ENCODE measurements around the gene CBLB. TPM values are rescaled to one million over a fixed set of nuclear protein-coding genes. Genes with fewer than 3 reads are reported as not detected.

Gene CBLB
- total and polyA plus RNA-seq, 2 of the 4 experiments (the other 2 are of a cell fraction), result 10.1 to 20.1 TPM

GRCh38 chr3:105837143-105837740, 31.6 kb downstream of the CBLB start:
- H4K5ac ChIP-seq (ENCODE audit: low read depth, low read length), result peak overlapping the region; percentile 28; the same call in 1 of the 2 replicates
- H3K9me3 ChIP-seq (ENCODE audit: control insufficient read depth, insufficient read depth, low read length), result no peaks in the 10 kb centered on the region
- peak overlapping the region in 1 of 2 experiments; percentile 26; a peak in 1 of 4 replicates for H4K8ac ChIP-seq (ENCODE audit: low read depth in 2 of 2, low read length in 2 of 2)
- H3K4me2 ChIP-seq (ENCODE audit: low read depth, low read length), result peak overlapping the region; percentile 75; the same call in 1 of the 2 replicates
- no peak overlapping the region for H2BK120ac ChIP-seq (ENCODE audit: low read depth, low read length)
- no peak overlapping the region for H3K56ac ChIP-seq (ENCODE audit: extremely low read depth, insufficient read depth, low read length)
- H3K4ac ChIP-seq (ENCODE audit: low read depth, low read length), result no peak overlapping the region
- H3K9ac ChIP-seq (ENCODE audit: low read depth, low read length), result no peak overlapping the region
- peak overlapping the region; percentile 6; the same call in 1 of the 2 replicates for H2BK20ac ChIP-seq (ENCODE audit: low read depth, low read length)
- in situ Hi-C loops (cut with MboI; ENCODE audit: low sequenced_read_pairs) (no loop called here), intact Hi-C loops (cut with micrococcal nuclease) (loop anchor here (10.0 kb wide), 1 partner anchor 282 kb away; no protein-coding TSS in a partner anchor), dilution Hi-C loops (cut with HindIII; ENCODE audit: low sequenced_read_pairs, unreplicated experiment) (no loop called here)
- no peak overlapping the region; the same call in 1 of the 2 replicates for H3K14ac ChIP-seq (replicated peaks; ENCODE audit: low read depth, low read length)
- H2BK15ac ChIP-seq (ENCODE audit: low read depth, low read length), result peak overlapping the region; percentile 26; the same call in 1 of the 3 replicates
- H2AFZ ChIP-seq (replicated peaks; ENCODE audit: low read length, poor library complexity), result no peak overlapping the region
- ChIA-PET CTCF (interaction anchor here (0.6 to 1.3 kb wide), 3 partner anchors 568 to 1191 kb away, joined by 3 to 5 read pairs (median 4); no protein-coding TSS in a partner anchor), POLR2A (ENCODE audit: unreplicated experiment) (no interaction called here)
- peaks cover 7% of the 10 kb centered on the region for H3K4me1 ChIP-seq (ENCODE audit: control insufficient read depth, insufficient read depth, low read length)
- no peak overlapping the region for H2AK9ac ChIP-seq (replicated peaks; ENCODE audit: low read depth, low read length, poor library complexity)
- BruUV-seq (replicated peaks), result no TSS peak
- H3K27ac ChIP-seq (ENCODE audit: insufficient read depth, low read length), result no peak overlapping the region
- no peak overlapping the region for H2AK5ac ChIP-seq (ENCODE audit: low read depth, low read length)
- H2BK5ac ChIP-seq (ENCODE audit: low read depth, low read length, poor library complexity, severe bottlenecking), result peak overlapping the region; percentile 72
- H3K27me3 ChIP-seq (ENCODE audit: control insufficient read depth, insufficient read depth, low read length), result no peaks in the 10 kb centered on the region
- no peaks in the 10 kb centered on the region for H3K9me1 ChIP-seq (ENCODE audit: insufficient read depth, low read length)
- no peak overlapping the region for H3K4me3 ChIP-seq (ENCODE audit: insufficient read depth, low read depth, low read length)
- peak overlapping the region; percentile 79 for H3K18ac ChIP-seq (ENCODE audit: low read depth, low read length)
- peak; percentile 27; the same call in 1 of the 2 replicates for ATAC-seq (ENCODE audit: low read depth)
- H3K23ac ChIP-seq (ENCODE audit: low read depth, low read length), result no peak overlapping the region
- H3K79me1 ChIP-seq (ENCODE audit: low read depth in 1 of 2, low read length in 2 of 2), result peaks cover 2 to 13% of the 10 kb centered on the region in 2 experiments; a peak in 2 of 4 replicates
- DNase-seq, result no peak
- no peaks in the 10 kb centered on the region for H3K36me3 ChIP-seq (ENCODE audit: control insufficient read depth, insufficient read depth, low read length)
- H4K20me1 ChIP-seq (ENCODE audit: insufficient read depth, low read length), result 0 out of 2 replicates have a peak, but pooled peaks cover 3% of the 10 kb centered on the region
- no peak overlapping the region; the same call in 1 of the 2 replicates for H4K91ac ChIP-seq (ENCODE audit: insufficient read depth, low read depth, low read length)
- WGBS, 2 experiments (ENCODE audit: extremely low coverage in 2 of 2, insufficient read length in 1 of 2), result no CpG with 5 or more reads among the region's 5 CpGs
- TF ChIP-seq RCOR1 (IDR thresholded peaks at IDR 0.05; ENCODE audit: insufficient replicate concordance, low read length), result no peak
- no peak for TF ChIP-seq SMC3 (IDR thresholded peaks at IDR 0.05; ENCODE audit: low read depth, low read length)
- no peak for TF ChIP-seq RFX5 (IDR thresholded peaks at IDR 0.05; ENCODE audit: low read depth, low read length)
- no peak for TF ChIP-seq CHD1 (IDR thresholded peaks at IDR 0.05; ENCODE audit: low read depth, low read length)
- TF ChIP-seq BHLHE40 (IDR thresholded peaks at IDR 0.05; ENCODE audit: low read depth, low read length), result no peak
- TF ChIP-seq RAD21 (IDR thresholded peaks at IDR 0.05; ENCODE audit: low read length), result no peak
- TF ChIP-seq CTCF (conservative IDR thresholded peaks at IDR 0.05; ENCODE audit: low read depth, low read length), result no peak
- no peak for TF ChIP-seq NFE2L2 (IDR thresholded peaks at IDR 0.05; ENCODE audit: low read depth, low read length)
- TF ChIP-seq USF2 (IDR thresholded peaks at IDR 0.05; ENCODE audit: low read depth, low read length), result no peak
- TF ChIP-seq FOS (IDR thresholded peaks at IDR 0.05; ENCODE audit: low read depth, low read length), result no peak
- TF ChIP-seq MXI1 (IDR thresholded peaks at IDR 0.05; ENCODE audit: borderline replicate concordance, low read depth, low read length), result no peak
- no peak for TF ChIP-seq MAFK (IDR thresholded peaks at IDR 0.05; ENCODE audit: low read depth, low read length)
- TF ChIP-seq ELK1 (IDR thresholded peaks at IDR 0.05; ENCODE audit: borderline replicate concordance, low read depth, low read length), result no peak
- TF ChIP-seq POLR2A (IDR thresholded peaks at IDR 0.05; ENCODE audit: low read depth, low read length), result no peak
- no peak for TF ChIP-seq CEBPB (IDR thresholded peaks at IDR 0.05; ENCODE audit: low read depth, low read length)
